ENCODE measurements around the gene MGRN1. TPM values are rescaled to one million over a fixed set of nuclear protein-coding genes. Genes with fewer than 3 reads are reported as not detected.

The MGRN1 gene
- total and polyA plus RNA-seq, 2 donors (not counting 3 experiments of a cell fraction or from before 2014, with no cell fraction given): 15.6 to 73.0 TPM

GRCh38 chr16:4634768-4635167, 10.1 kb downstream of the MGRN1 start:
- H4K20me1 ChIP-seq (replicated peaks; ENCODE audit: control insufficient read depth, extremely low read depth, insufficient read depth, low read length): no peaks in the 10 kb centered on the region
- H3K4me2 ChIP-seq (ENCODE audit: insufficient read depth, low read length): no peak overlapping the region
- intact Hi-C loops (cut with micrococcal nuclease) (no loop called here), dilution Hi-C loops (cut with MboI; ENCODE audit: extremely low pct_ligation_motif_present, low sequenced_read_pairs) (no loop called here)
- no peaks in the 10 kb centered on the region for H3K9me3 ChIP-seq (replicated peaks; ENCODE audit: control insufficient read depth, insufficient read depth, low read length)
- DNase-seq (ENCODE audit: low read depth, low spot score) (no peak), FAIRE-seq (no peak)
- BruUV-seq (replicated peaks): no TSS peak
- H3K27me3 ChIP-seq (ENCODE audit: control insufficient read depth in 2 of 2, insufficient read depth in 2 of 2, low read length in 2 of 2): no peaks in the 10 kb centered on the region
- no peaks in the 10 kb centered on the region for H3K4me1 ChIP-seq (ENCODE audit: control insufficient read depth, extremely low read depth, insufficient read depth, low read length)
- H3K27ac ChIP-seq (ENCODE audit: insufficient read depth, low read depth, low read length): no peak overlapping the region
- TF ChIP-seq EZH2 (IDR thresholded peaks at IDR 0.05; ENCODE audit: borderline replicate concordance, low read depth, low read length, severe bottlenecking) (no peak), MAX (IDR thresholded peaks at IDR 0.05; ENCODE audit: insufficient read depth, insufficient read length) (no peak), MYC (IDR thresholded peaks at IDR 0.05; ENCODE audit: low read depth, low read length) (no peak), FOS (IDR thresholded peaks at IDR 0.05; ENCODE audit: borderline replicate concordance, insufficient read depth, low read length) (no peak)
- H3K79me2 ChIP-seq (ENCODE audit: control insufficient read depth, insufficient read depth, low read length): peaks cover 59% of the 10 kb centered on the region
- POLR2A ChIA-PET: no interaction called here
- no peak overlapping the region for H3K9ac ChIP-seq (replicated peaks; ENCODE audit: extremely low read depth, insufficient read depth, low read length)
- peaks cover 0 to 9% of the 10 kb centered on the region in 2 experiments for H3K36me3 ChIP-seq (ENCODE audit: control insufficient read depth in 2 of 2, extremely low read depth in 1 of 2, insufficient read depth in 2 of 2, low read length in 2 of 2)
- CTCF ChIA-PET: interaction anchor here (1.1 to 3.1 kb wide), 3 partner anchors 9 to 15 kb away, joined by 7 to 9 read pairs (median 8); partner anchors contain the start of gene MGRN1
- no peak overlapping the region for H2AFZ ChIP-seq (ENCODE audit: low read depth, low read length)
- H3K9me1 ChIP-seq (replicated peaks; ENCODE audit: control insufficient read depth, extremely low read depth, insufficient read depth, low read length): no peaks in the 10 kb centered on the region
- no peak overlapping the region for H3K4me3 ChIP-seq (replicated peaks in 1 of 3; ENCODE audit: insufficient read depth in 1 of 3, low read depth in 1 of 3, low read length in 3 of 3)

GRCh38 chr16:4636196-4636595, 11.6 kb downstream of the MGRN1 start:
- BruUV-seq (replicated peaks): no TSS peak
- Histone ChIP-seq H4K20me1 (replicated peaks; ENCODE audit: control insufficient read depth, extremely low read depth, insufficient read depth, low read length) (no peaks in the 10 kb centered on the region), H3K27me3 (ENCODE audit: control insufficient read depth in 2 of 2, insufficient read depth in 2 of 2, low read length in 2 of 2) (no peaks in the 10 kb centered on the region), H3K9ac (replicated peaks; ENCODE audit: extremely low read depth, insufficient read depth, low read length) (no peak overlapping the region), H3K27ac (ENCODE audit: insufficient read depth, low read depth, low read length) (no peak overlapping the region), H3K79me2 (ENCODE audit: control insufficient read depth, insufficient read depth, low read length) (peaks cover 59% of the 10 kb centered on the region), H3K9me1 (replicated peaks; ENCODE audit: control insufficient read depth, extremely low read depth, insufficient read depth, low read length) (no peaks in the 10 kb centered on the region), H3K36me3 (ENCODE audit: control insufficient read depth in 2 of 2, extremely low read depth in 1 of 2, insufficient read depth in 2 of 2, low read length in 2 of 2) (peaks cover 0 to 9% of the 10 kb centered on the region in 2 experiments), H3K4me3 (replicated peaks in 1 of 3; ENCODE audit: insufficient read depth in 1 of 3, low read depth in 1 of 3, low read length in 3 of 3) (no peak overlapping the region), H3K4me1 (ENCODE audit: control insufficient read depth, extremely low read depth, insufficient read depth, low read length) (no peaks in the 10 kb centered on the region), H3K9me3 (replicated peaks; ENCODE audit: control insufficient read depth, insufficient read depth, low read length) (no peaks in the 10 kb centered on the region), H3K4me2 (ENCODE audit: insufficient read depth, low read length) (no peak overlapping the region), H2AFZ (ENCODE audit: low read depth, low read length) (no peak overlapping the region)
- dilution Hi-C loops (cut with MboI; ENCODE audit: extremely low pct_ligation_motif_present, low sequenced_read_pairs): no loop called here
- no peak for TF ChIP-seq CTCF (IDR thresholded peaks at IDR 0.05; ENCODE audit: extremely low read depth in 1 of 2, insufficient read depth in 1 of 2, low read depth in 1 of 2, low read length in 2 of 2)
- no peak for TF ChIP-seq JUN (IDR thresholded peaks at IDR 0.05; ENCODE audit: borderline replicate concordance, insufficient read depth, insufficient read length, low read depth)
- no peak for TF ChIP-seq POLR2A (IDR thresholded peaks at IDR 0.05; ENCODE audit: low read depth, low read length)
- TF ChIP-seq FOS (IDR thresholded peaks at IDR 0.05; ENCODE audit: borderline replicate concordance, insufficient read depth, low read length): no peak
- no peak for TF ChIP-seq GATA2 (IDR thresholded peaks at IDR 0.05; ENCODE audit: insufficient read depth, insufficient read length, low read depth, low read length)
- no peak for TF ChIP-seq POLR2AphosphoS5 (IDR thresholded peaks at IDR 0.05; ENCODE audit: insufficient read depth, low read depth, low read length)
- TF ChIP-seq MYC (IDR thresholded peaks at IDR 0.05; ENCODE audit: low read depth, low read length): no peak
- TF ChIP-seq EZH2 (IDR thresholded peaks at IDR 0.05; ENCODE audit: borderline replicate concordance, low read depth, low read length, severe bottlenecking): no peak
- FAIRE-seq (no peak), DNase-seq (ENCODE audit: low read depth, low spot score) (no peak)
- intact Hi-C loops (cut with micrococcal nuclease): no loop called here
- ChIA-PET CTCF (interaction anchor here (1.1 to 3.1 kb wide), 3 partner anchors 10 to 14 kb away, joined by 7 to 9 read pairs (median 8); partner anchors contain the start of gene MGRN1), POLR2A (no interaction called here)

All from endothelial cell of umbilical vein (primary cell).